Kidney (tissue), 14 donors: ENCODE measurements around the gene ZNF334. TPM values are rescaled to one million over a fixed set of nuclear protein-coding genes. Genes with fewer than 3 reads are reported as not detected.

Experiments used
- DNase-seq, 5 donors: peaks; one replicate each; pipeline ENCODE4 v3.0.0-alpha.2; 2013 to 2020
- FAIRE-seq: peaks from 2 replicates; lab custom pipeline; 2012; peaks lifted over from hg19 to GRCh38; lab: Jason Lieb, UNC
- H3K27ac ChIP-seq, 2 donors: one replicate each; pipeline ENCODE4 v1.7.0; 2013; ENCODE audit warnings: low read depth in 2 of 2, low read length in 2 of 2, inconsistent platforms in 1 of 2
- H3K27me3 ChIP-seq: one replicate; pipeline ENCODE4 v1.7.1; 2013; ENCODE audit warnings: low read length, inconsistent platforms; ENCODE audit not compliant: control insufficient read depth, insufficient read depth
- H3K36me3 ChIP-seq, 3 donors: one replicate each; pipeline versions ENCODE4 v1.7.0 to v1.7.1; 2013; ENCODE audit warnings: low read length in 3 of 3, control low read depth in 1 of 3, inconsistent platforms in 1 of 3; ENCODE audit not compliant: insufficient read depth in 3 of 3, control insufficient read depth in 2 of 3
- H3K4me1 ChIP-seq, 3 donors: one replicate each; pipeline versions ENCODE4 v1.7.0 to v1.7.1; 2013; ENCODE audit warnings: low read length in 3 of 3, inconsistent platforms in 1 of 3, low read depth in 1 of 3; ENCODE audit not compliant: control insufficient read depth in 2 of 3, insufficient read depth in 2 of 3
- H3K4me3 ChIP-seq, 3 donors: one replicate each; pipeline versions ENCODE4 v1.7.0 to v1.8.1; 2013; ENCODE audit warnings: low read length in 3 of 3, control low read depth in 1 of 3, inconsistent platforms in 1 of 3
- H3K9ac ChIP-seq, 3 donors: one replicate each; pipeline versions ENCODE4 v1.7.0 to v1.7.1; 2013; ENCODE audit warnings: low read length in 3 of 3, control low read depth in 1 of 3, inconsistent platforms in 1 of 3
- H3K9me3 ChIP-seq, 3 donors: one replicate each; pipeline versions ENCODE4 v1.7.0 to v1.7.1; 2013; ENCODE audit warnings: low read length in 3 of 3, control low read depth in 1 of 3, inconsistent platforms in 1 of 3; ENCODE audit not compliant: control insufficient read depth in 2 of 3, insufficient read depth in 1 of 3
- CTCF ChIP-seq: IDR thresholded peaks from 3 replicates; pipeline ENCODE4 v1.5.1; 2012; ENCODE audit warnings: mild to moderate bottlenecking, moderate library complexity, borderline replicate concordance; ENCODE audit not compliant: insufficient read depth; ENCODE audit errors: extremely low read depth
- intact Hi-C: fragments of 100-400 bp; cut with DNase I; formaldehyde crosslinking; loops from one replicate; pipeline ENCODE4 v1.11.1; 2022
- polyA plus RNA-seq: library from polyadenylated mRNA; stranded (reverse); fragments of 350-450 nt; fragmentation: Illumina TruSeq; extraction: RNeasy Lipid Tissue Mini Kit (QIAGEN cat#74804); gene quantifications from one replicate; pipeline ENCODE4 v1.2.3, GENCODE V29; 2014; ENCODE audit warnings: low read depth, low replicate concordance; ENCODE audit not compliant: insufficient read depth
- total RNA-seq: library from RNA; stranded (reverse); fragmentation: NEBNext Ultra II Directional; extraction: Animal tissue kit (Norgen Biotek cat#: 25700); gene quantifications from one replicate; pipeline ENCODE4 v1.2.1, GENCODE V29; 2021
- donor health status: control.
- donor health status: control.
- donor health status: control.
- donor health status: control.
- donor health status: control.
- donor health status: DM: yes; HTN: yes; CAD: no.
- donor health status: Normal renal cell carcinoma (clear cell type).

ZNF334 gene
- total and polyA plus RNA-seq, 2 donors from 2014 or later, result 3.7 to 8.2 TPM

GRCh38 chr20:46487628-46488027 is 25.7 kb downstream of the ZNF334 start:
- H3K9me3 ChIP-seq, result no peaks in the 10 kb centered on the region
- FAIRE-seq (no peak), DNase-seq (no peak)
- no peak for TF ChIP-seq CTCF
- H3K4me3 ChIP-seq, result no peak overlapping the region
- H3K9ac ChIP-seq, result no peak overlapping the region
- no peaks in the 10 kb centered on the region for H3K4me1 ChIP-seq
- intact Hi-C loops, result no loop called here
- H3K27ac ChIP-seq, result no peak overlapping the region
- no peaks in the 10 kb centered on the region for H3K36me3 ChIP-seq
- H3K27me3 ChIP-seq, result no peaks in the 10 kb centered on the region

- Histone ChIP-seq H3K9ac (no peak overlapping the region), H3K9me3 (no peaks in the 10 kb centered on the region), H3K4me3 (no peak overlapping the region), H3K36me3 (no peaks in the 10 kb centered on the region), H3K4me1 (no peaks in the 10 kb centered on the region), H3K27me3 (no peaks in the 10 kb centered on the region), H3K27ac (no peak overlapping the region)
- DNase-seq (no peak), FAIRE-seq (no peak)
- no peak for TF ChIP-seq CTCF
- intact Hi-C loops, result no loop called here
Observed at GRCh38 chr20:46485431-46485830, 27.9 kb downstream of the ZNF334 start.

- no peak overlapping the region for H3K4me3 ChIP-seq
- no peak overlapping the region for H3K9ac ChIP-seq
- DNase-seq (no peak), FAIRE-seq (no peak)
- intact Hi-C loops, result no loop called here
- no peaks in the 10 kb centered on the region for H3K27me3 ChIP-seq
- TF ChIP-seq CTCF, result no peak
- H3K36me3 ChIP-seq, result no peaks in the 10 kb centered on the region
- H3K9me3 ChIP-seq, result no peaks in the 10 kb centered on the region
- no peaks in the 10 kb centered on the region for H3K4me1 ChIP-seq
- no peak overlapping the region for H3K27ac ChIP-seq
Observed at GRCh38 chr20:46484954-46485353, 28.4 kb downstream of the ZNF334 start.

- no peak overlapping the region for H3K27ac ChIP-seq
- no peak for FAIRE-seq
- H3K4me3 ChIP-seq, result no peak overlapping the region
- H3K27me3 ChIP-seq, result no peaks in the 10 kb centered on the region
- no peak for TF ChIP-seq CTCF
- intact Hi-C loops, result no loop called here
- H3K9ac ChIP-seq, result no peak overlapping the region
- no peaks in the 10 kb centered on the region for H3K4me1 ChIP-seq
- no peaks in the 10 kb centered on the region for H3K36me3 ChIP-seq
- DNase-seq, result no peak
- H3K9me3 ChIP-seq, result no peaks in the 10 kb centered on the region
Observed at GRCh38 chr20:46483879-46484278, 29.5 kb downstream of the ZNF334 start.
